HG03103 (cell line): ENCODE data around the gene P2RX3.

Experiments used
- ATAC-seq: cut with Tn5 transposase; IDR thresholded peaks from one replicate; pipeline ENCODE4 v1.9.1; 2021; ENCODE audit warnings: low read depth; ENCODE audit not compliant: unreplicated experiment

Gene P2RX3

DNA sequence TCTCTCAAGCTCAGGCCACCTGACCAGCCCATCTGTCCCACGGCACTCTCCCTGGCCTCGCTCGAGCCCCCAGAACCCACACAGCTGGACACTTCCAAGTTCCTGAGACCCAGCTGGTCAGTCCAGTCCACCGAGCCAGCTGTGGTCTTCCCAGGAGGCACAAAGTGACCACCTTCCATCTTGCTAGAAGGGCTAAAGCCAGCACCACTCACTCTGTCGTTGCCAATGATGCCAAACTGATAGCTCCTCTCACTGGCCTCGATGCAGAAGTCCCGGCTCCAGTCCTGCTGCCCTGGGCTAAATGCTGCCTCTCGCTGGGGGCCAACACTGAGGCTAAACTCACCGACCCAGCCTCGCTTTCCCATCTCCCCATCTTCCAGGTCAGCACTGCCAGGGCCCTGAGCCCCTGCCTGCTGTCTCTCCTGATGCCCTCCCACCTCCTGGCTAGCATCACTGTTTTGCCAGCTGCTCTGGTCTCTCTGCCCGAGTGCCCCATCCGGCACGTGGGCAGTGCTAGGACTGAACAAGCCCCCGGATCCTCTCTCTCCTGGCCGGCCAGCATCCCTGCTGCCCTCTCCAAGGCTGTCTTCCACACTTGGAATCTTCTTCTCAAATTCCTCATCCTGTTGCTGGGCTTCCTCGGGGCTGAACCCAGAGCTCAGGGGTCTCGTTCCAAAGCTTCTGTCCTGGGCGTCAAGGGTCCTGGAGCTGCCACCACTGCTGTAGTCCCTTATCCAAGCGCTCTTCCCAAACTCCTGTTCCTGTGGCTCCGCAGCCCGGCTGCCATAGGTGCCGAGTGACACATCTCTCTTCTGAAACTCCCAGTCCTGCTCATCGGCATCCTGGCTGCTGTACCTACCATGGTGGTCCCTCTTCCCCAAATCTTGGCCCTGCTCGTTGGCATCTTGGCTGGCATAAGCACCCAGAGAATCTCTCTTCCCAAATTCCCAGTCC, 28.8 kb upstream of the P2RX3 start:
- no peak for ATAC-seq

DNA sequence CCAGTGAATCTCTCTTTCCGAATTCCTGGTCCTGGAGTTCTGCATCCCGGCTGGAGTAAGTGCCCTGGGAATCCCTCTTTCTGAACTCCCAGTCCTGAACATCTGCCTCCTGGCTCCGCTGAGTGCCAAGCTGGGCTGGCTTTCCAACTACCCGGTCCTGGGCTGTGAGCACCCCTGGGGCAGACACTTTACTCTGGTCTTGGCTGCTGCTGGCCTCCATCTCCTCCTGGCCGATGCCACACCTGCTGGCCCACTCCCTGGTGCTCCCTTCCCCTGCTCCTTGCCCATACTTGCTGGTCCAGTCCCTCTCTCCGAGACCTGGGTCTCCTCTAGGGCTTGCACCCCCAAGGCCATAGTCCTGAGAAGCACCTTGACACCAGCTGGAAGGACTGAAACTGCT, 28.1 kb upstream of the P2RX3 start:
- no peak for ATAC-seq

DNA sequence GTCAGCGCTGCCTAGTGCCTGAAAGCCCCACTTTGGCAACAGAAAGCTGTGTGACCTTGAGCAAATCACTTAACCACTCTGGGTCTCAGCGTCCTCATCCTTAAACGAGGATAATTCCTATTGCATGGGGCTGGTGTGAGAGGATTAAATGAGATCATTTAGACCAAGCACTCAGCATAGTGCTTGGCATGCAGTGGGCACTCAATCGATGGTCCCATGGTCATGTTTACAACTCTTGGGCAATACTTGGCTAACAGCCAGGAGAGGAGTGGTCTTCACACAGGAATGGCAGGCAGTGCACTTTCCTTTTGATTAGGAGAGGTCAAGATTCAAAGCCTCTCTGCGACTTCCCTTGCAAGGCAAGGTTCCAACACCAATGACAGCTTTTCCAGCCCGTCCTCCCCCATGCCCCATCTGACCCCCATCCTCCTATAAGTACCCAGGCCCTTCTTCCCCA, 27.5 kb upstream of the P2RX3 start:
- no peak for ATAC-seq

DNA sequence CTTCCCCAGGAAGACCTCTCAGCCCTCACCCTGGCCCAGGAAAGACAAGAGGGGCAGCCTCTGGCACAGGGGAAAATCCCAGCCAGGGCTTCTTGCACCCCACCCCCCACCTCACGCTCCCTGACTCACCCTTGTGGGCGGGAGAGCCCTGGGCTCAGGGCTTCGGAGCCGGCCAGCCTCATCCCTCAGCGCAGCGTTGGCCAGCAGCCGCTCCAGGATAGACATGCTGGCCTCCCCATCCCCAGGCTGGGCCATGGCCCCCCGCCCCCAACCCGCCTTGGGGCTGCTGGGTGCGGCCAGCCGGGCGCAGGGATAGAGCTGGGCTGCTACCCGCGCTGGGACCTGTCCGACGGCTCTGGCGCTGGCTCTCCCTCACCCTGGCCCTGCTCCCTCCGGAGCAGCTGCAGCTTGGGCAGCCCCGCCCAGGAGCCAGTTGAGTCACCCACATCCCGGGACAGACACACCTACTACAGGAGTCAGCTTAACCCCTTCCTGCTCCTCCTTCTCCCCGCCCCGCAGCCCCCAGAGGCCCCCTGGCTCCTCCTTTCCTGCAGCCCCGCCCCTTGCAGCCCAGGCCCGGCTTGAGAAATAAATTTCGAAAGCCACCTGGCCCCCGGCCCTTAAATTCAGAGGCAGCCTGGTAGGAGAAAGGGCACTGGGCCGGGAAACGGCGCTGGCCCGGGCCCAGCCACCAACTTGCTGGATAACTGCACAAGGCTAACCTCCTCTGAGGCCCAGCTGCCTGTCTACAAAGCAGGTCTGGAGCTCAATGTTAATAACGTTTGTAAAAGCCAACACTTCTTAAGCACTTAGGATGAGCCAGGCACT, 26.8 kb upstream of the P2RX3 start:
- peak; percentile 96 for ATAC-seq

DNA sequence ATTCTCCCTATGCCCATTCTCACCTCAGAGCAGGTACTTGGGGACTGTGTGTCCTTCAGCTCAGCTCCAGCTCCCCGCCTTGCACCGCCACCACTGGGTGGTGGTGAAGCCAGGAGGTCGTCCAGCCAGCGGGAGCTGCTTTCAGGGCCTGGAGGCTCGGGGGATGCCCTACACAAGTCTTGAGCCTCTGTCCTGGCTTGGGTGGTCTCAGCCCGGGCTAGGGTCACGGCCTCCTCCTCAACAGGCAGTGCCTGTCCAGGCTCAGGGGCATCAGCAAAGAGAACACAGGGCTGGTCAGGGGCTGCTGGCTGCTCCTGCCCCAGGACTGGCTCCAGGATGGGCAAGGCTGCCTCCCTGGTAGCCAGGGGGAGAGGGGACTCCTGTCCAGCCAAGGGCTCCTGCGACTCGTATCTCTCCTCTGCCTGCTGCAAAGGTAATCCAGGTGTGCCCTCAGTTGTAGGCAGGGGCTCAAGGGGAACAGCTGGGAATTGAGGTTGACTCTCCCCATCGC, 25.6 kb upstream of the P2RX3 start:
- ATAC-seq, result no peak

DNA sequence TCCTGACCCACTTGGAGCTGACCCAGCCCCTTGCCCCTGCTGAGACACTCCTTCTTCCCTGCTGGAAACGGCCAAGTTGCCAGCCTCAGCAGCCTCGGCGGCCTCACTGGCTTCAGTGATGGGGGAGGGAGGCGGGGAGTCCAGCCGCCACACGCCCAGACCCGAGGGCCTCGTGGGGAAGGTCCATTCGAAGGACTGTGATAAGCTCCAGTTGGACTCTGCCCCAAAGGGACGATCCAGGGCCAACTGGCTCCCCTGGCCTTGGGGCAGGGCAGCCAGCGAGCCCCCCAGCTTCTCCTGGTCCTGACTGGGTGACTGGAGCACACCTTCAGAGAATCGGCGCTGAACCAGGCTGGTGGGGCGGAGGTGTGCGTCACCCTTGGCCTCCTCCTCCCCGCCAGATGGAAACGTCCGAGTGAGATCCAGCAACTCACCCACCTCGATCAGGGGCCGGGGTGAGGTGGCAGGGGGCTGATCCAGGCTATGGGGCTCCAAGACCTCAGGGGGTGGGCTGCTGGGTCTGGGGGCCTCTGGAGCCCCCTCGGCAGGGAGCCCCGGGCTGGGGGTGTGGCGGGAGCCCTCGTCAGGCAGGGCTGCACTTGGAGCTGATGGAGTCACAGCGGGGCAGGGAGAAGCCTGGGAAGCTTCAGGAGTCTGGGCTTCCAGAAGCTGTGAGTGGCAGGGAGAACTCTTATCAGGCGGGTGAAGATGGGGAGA, 24.9 kb upstream of the P2RX3 start:
- ATAC-seq, result no peak

DNA sequence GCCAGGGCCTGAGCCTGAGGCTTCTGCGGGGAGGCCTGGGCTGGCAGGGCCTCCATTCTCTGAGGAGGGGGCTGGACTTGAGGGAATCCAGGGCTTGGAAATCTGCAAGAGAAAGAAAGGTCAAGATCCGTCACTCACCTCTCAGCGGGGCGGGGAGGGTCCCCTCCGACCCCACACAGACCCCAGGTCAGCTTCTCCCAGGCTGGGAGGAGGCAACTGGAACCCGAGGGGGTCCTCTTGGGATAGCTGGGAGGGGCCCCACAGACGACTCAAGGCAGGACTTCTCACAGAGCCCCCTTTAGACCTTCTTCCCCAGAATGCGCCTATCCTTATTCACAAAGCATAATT, 24.4 kb upstream of the P2RX3 start:
- ATAC-seq, result no peak

DNA sequence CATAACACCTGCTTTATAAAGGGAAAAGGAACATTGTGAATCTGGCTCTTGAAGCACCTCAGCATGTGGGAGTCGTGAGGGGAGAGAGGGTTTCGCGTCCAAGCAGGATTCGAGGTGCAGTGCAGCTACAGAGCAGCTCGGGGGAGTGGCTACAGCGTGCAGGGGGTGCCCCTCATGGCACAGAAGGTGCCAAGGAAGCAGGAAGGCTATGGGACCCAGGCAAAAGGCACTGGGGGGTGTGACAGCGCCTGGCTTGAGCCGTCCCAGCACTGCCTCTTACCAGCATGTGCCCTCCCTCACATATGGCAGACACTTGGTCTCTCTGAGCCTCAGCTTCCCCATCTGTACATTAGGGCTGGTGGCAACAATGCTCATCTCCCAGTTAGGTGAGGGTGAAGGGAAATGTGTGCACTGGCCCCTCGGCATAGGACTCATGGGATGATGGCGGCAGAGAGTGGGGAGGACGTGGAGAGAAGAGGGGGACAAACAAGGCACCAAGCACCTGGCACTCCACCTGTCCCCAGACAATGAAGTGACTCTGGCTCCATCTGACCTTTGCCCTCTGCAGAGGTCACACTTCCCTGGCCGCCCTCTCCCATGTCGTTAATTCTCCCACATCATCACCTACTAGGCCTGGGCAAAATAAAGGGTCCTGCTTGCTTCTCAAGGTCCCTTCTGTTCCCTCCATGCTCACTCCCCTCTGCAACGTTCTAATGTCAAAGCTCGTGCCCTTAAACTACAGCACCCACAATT, 23.8 kb upstream of the P2RX3 start:
- no peak for ATAC-seq

DNA sequence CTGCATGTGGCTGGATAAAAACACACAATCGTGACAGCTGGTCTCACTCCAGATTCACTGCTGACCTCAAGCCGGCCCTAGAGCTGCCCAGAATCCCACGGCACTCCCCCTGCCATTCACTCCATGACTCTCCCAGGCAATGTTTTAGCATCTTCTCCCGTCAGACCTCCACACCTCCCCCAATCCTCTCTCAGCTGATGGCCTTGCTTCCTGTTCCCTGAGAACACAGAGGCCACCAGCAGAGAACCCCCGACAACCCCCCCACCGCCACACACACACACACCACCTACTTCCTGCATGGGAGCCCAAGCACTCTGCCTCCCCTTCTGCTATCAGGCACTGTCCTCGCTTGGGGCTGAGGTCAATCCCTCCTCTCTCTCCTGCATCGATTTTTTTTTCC, 22.7 kb upstream of the P2RX3 start:
- no peak for ATAC-seq

DNA sequence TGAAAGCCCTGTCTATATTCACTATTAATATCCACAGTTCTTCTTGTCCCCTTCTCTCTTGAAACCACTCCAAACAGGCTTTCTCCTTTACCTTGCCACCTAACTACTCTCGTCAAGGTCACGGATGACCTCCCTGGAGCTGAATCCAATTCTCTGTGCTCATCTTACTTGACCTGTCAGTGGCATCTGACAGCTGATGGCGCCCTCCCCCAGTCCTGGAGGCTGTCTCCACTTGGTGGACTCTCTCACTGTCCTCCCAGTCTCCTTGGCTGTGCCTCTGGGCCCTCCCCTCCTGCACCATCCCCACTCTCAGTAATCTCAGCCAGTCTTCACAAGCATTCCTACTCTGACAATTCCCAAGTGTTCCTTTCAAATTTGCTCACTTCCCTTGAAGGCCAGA, 22.1 kb upstream of the P2RX3 start:
- ATAC-seq, result no peak

DNA sequence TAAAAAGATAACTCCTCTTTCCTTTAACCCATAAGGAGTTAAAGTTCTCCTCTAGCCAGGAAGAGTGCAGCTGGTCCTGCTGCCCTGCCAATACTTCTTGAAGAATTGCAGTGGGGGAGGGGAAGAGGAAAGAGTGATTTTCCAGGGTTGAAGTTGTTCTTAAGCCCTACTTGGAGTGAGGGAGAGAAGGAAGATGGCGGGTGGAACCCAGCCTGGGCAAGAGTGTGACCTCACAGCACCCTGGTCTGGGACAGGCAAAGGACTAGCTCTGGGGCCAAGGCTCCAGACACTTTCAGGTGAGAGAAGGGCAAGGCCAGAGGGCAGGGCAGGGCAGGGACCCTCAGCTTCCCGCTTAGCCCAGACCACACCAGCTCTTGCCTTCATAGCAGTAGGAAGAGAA, 20.0 kb upstream of the P2RX3 start:
- no peak for ATAC-seq

DNA sequence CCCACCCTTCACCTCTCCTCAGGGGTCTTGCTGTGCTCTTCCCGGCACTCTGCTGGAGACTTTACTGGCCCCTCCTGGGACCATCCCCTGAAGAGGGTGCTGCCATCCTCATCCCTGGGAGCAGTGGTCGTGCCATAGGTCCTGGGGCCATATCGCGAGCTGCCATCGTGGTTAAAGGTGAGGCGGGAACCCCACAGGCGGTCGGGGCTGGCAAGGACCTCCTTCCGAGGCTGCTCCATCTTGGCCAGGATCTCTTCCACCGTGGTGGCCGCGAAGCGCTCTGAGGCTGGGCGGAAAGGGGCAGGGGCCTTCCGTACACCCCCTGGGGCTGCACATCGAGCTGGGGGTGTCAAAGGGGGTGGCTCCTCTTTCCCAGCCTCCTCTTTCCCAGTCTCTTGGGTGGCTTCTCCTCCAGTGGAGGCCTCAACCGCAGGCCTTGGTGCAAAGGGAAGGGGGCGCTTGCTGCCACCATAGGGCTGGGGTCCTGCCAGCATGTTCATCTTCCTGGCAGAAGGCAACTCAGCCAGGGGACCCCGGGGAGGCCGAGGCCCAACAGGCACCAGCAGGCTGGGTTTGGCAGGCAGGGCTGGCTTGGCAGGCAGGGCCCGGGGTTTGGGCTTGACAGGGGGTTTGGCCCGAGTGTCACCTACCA, 18.0 kb upstream of the P2RX3 start:
- ATAC-seq, result no peak

DNA sequence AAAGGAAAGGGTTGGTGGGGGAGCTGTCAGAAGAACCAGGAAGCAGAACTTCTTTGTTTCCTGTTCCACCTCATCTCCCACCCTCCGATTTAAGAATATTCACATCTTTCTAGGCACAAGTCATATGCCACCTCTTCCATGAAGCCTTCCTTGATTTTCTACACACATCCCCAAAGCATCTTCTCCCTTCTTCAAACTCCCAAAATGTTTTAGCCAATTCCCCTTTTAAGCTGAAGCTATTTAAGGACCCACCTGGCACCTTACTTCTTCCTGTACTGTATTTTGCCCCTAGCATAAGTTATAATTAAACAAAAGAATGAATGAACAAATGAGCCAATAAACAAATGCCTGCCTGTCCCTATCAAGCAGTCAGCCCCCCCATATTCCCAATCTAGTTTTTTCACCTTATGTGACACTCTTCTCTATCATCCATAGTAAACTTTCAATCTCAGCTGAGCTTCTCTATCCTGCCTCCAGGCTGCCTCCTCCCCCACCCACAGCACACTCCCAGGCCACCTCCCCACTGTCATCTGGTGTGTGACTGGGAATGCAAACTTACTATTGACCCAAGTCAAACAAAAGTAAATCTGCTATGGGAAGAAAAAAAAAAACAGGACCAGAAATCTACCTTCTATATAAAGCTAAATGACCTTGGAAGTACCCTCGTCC, 17.3 kb upstream of the P2RX3 start:
- no peak for ATAC-seq

DNA sequence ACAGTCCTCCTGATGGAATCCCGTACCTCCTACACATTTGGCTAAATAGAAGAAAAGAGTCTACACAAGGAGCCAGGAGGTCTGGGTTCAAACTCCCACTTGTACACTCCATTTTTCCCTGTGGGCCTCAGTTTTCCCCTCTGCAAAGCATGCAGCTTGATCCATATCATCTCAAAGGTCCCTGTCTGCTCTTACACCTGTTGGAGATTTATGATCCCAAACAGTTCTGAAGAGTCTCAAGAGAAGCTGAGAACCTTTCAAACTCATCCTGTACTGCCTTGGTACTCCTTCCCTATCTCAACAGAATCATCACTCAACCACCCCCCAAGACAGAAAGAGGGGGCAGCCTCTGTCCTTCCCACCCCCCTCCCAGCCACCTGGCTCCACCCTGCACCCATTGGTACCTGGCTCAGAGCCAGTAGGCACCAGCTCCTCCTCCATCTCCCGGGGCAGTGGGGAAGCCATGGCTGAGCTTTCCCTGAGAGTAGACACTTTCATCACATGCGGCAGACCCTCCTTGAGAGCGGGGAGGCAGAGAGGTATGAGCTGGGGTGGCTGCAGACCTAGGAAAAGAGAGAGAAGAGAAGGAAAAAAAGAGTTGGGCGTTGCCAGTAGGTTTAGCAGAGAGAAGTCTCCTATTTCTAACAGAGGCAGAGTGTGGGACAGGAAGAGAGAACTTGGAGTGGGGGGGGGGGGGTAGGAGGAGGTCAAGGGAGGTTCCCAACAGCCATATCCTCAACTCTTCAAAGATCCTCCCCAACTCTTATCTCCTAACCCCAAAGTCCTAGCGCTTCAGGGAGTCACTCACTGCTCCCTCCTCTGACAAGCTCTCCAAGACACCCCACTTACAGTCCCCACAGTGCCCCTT, 16.5 kb upstream of the P2RX3 start:
- ATAC-seq, result no peak

DNA sequence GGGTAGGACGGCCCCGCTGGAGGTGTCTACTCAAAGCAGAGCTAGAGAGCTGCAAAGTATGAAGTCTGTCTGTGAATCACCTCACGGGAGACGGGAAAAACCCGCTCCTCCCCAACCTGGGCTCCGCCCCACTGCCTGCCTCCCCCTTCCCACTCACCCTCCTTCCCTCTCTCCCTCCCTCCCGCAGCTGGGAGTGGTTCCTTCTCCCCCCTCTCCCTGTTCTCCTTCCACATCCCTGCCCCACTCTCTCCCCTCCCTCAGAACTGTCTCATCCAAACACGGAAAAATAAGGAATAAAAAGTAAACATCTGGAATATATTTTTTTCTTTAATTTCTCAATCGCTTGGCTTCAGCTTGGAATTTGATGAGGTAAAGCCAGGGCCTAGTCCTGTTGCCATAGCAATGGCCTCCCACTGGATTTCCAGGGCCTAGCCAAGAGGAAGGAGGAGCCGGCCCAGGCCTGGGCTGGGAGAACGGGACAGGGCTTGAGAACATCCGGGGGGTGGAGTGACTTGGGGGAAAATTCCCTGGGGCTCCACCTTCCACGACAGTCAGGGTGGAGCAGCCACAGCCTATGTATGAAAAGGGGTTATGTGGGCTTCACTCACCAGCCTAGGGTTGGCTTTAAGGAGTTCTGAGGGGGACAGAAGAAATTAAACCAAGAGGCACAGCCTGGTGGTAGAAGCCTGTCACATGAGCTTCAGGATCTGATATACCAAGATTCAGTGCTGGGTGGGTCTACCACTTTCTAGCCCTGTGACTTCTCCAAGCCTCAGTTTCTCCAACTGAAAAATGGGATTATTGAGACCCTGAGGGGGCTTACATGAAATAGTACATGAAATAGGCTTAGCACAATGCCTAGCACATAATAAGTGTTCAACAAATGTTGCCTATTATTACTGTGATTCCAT, 15.6 kb upstream of the P2RX3 start:
- ATAC-seq, result no peak

DNA sequence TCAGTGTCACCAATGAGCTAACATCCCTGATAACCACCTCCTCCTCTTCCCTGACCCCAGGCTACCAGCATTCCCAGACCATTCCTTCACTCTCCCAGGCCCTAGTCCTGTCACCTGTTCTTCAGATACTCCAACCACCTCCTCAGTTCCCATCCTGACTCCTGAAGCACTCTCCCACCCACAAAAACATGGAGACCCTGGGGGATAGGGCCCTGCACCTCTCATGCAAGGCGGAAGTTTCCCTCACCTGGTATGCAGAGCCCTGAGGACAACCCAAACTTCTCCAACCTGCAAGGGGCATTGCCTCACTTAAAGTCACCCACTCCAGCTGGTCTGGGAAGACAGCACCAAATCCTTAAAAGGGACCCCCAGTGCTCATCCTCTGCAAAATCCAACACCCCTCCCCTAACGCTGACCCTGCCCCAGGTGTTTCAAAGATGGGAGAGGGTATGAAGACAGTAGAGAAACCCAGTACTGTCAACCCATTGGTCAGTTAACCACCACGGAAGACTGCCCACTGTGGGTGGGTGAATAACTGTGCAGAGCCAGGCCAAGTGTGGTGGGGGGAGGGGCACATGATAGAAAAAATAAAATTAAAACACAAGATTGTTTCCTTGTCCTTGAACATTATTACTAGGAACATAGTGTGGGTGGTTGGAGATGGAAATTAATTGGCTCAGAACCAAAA, 14.8 kb upstream of the P2RX3 start:
- ATAC-seq, result no peak

DNA sequence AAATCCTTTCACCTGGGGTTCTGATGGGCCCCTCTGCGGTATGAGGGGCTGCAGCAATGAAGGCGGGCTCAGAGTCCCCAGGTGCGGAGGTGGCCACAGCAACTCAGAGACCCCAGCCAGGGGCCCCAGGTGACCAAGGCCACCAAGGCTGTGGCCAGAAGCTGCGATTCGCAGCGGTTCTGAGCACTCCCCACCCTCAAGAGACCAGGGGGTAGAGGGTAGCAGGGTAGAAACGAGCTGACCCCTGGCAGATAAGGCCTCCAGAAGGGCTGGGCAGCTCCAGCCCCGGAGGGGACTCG, 14.3 kb upstream of the P2RX3 start:
- no peak for ATAC-seq
